HL-60 (cell line): ENCODE results near the gene MTSS2.

ENCODE experiments used
- DNase-seq, 2 experiments: peaks; one replicate each; pipeline ENCODE4 v3.0.0-alpha.2; 2010 to 2020; ENCODE audit warnings: low read depth in 1 of 2, low spot score in 1 of 2
- H3K27ac ChIP-seq: fragments of 250-450 bp; sonication (Bioruptor Pico); replicated peaks from 2 replicates; pipeline ENCODE4 v1.5.1; 2020; ENCODE audit warnings: mild to moderate bottlenecking, moderate library complexity
- H3K27me3 ChIP-seq: fragments of 250-450 bp; sonication (Bioruptor Pico); 2 replicates; pipeline ENCODE4 v1.5.1; 2021; ENCODE audit warnings: mild to moderate bottlenecking, moderate library complexity; ENCODE audit not compliant: insufficient read depth, poor library complexity, severe bottlenecking
- H3K4me3 ChIP-seq: replicated peaks from 2 replicates; pipeline ENCODE4 v1.5.1; 2011; ENCODE audit warnings: mild to moderate bottlenecking, control low read depth, low read length; ENCODE audit not compliant: insufficient read depth
- GABPA ChIP-seq: IDR thresholded peaks from 2 replicates; pipeline ENCODE4 v1.6.1; 2012; ENCODE audit warnings: low read depth
- POLR2AphosphoS5 ChIP-seq: IDR thresholded peaks from 2 replicates; pipeline ENCODE4 v1.6.1; 2012; ENCODE audit warnings: low read depth
- SPI1 ChIP-seq: IDR thresholded peaks from 2 replicates; pipeline ENCODE4 v1.6.1; 2012; ENCODE audit warnings: low read depth, mild to moderate bottlenecking, borderline replicate concordance
- long read RNA-seq: library from polyadenylated mRNA; unstranded; transcript quantifications from one replicate; pipeline ENCODE4 v2.0.0, GENCODE V29; 2020
- TF ChIP-seq, protein P1 (sequence below): IDR thresholded peaks from 2 replicates; pipeline ENCODE4 v1.6.1; 2012; ENCODE audit warnings: low read depth; ENCODE audit not compliant: insufficient replicate concordance
- TF ChIP-seq, protein P2 (sequence below): IDR thresholded peaks from one replicate; pipeline ENCODE4 v1.5.1; 2011; ENCODE audit warnings: low read length, control low read depth, inconsistent platforms; ENCODE audit not compliant: insufficient read depth

MTSS2 gene, protein sequence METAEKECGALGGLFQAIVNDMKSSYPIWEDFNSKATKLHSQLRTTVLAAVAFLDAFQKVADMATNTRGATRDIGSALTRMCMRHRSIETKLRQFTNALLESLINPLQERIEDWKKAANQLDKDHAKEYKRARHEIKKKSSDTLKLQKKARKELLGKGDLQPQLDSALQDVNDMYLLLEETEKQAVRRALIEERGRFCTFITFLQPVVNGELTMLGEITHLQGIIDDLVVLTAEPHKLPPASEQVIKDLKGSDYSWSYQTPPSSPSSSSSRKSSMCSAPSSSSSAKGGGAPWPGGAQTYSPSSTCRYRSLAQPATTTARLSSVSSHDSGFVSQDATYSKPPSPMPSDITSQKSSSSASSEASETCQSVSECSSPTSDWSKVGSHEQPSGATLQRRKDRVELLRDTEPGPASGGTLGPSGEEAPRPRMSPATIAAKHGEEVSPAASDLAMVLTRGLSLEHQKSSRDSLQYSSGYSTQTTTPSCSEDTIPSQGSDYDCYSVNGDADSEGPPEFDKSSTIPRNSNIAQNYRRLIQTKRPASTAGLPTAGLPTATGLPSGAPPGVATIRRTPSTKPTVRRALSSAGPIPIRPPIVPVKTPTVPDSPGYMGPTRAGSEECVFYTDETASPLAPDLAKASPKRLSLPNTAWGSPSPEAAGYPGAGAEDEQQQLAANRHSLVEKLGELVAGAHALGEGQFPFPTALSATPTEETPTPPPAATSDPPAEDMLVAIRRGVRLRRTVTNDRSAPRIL
- long read RNA-seq = 0 reads

DNA sequence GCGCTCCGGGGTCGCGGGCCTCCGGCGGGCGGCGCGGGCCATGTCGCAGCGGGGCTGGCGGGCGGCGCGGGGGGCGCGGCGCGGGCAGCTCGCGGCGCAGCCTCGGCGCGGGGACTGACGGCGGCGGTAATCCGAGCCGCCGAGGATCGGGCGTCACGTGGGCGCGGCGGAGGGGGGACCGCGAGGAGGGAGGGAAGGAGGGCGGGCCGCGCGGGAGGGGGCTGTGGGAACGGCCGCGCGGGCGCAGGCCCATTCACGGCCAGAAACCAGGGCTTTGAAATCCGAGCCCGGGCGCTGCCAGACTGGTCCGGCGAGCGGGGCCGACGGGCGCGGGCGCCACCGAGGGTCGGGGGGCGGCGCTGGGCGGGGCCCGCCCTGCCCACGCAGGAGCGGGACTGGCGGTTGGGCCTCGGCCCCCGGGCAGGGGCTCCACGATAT lies at the start of gene MTSS2:
Gene MTSS2 (minus strand): TSS at position 116 of the 438 bp plus-strand sequence. CDS start 262 bp downstream, outside the sequence.
- no peak for TF ChIP-seq SPI1
- no peak; the same call in 1 of the 2 replicates for TF ChIP-seq POLR2AphosphoS5
- TF ChIP-seq GABPA = no peak
- TF ChIP-seq, protein P1, sequence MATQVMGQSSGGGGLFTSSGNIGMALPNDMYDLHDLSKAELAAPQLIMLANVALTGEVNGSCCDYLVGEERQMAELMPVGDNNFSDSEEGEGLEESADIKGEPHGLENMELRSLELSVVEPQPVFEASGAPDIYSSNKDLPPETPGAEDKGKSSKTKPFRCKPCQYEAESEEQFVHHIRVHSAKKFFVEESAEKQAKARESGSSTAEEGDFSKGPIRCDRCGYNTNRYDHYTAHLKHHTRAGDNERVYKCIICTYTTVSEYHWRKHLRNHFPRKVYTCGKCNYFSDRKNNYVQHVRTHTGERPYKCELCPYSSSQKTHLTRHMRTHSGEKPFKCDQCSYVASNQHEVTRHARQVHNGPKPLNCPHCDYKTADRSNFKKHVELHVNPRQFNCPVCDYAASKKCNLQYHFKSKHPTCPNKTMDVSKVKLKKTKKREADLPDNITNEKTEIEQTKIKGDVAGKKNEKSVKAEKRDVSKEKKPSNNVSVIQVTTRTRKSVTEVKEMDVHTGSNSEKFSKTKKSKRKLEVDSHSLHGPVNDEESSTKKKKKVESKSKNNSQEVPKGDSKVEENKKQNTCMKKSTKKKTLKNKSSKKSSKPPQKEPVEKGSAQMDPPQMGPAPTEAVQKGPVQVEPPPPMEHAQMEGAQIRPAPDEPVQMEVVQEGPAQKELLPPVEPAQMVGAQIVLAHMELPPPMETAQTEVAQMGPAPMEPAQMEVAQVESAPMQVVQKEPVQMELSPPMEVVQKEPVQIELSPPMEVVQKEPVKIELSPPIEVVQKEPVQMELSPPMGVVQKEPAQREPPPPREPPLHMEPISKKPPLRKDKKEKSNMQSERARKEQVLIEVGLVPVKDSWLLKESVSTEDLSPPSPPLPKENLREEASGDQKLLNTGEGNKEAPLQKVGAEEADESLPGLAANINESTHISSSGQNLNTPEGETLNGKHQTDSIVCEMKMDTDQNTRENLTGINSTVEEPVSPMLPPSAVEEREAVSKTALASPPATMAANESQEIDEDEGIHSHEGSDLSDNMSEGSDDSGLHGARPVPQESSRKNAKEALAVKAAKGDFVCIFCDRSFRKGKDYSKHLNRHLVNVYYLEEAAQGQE = no peak
- TF ChIP-seq, protein P2, sequence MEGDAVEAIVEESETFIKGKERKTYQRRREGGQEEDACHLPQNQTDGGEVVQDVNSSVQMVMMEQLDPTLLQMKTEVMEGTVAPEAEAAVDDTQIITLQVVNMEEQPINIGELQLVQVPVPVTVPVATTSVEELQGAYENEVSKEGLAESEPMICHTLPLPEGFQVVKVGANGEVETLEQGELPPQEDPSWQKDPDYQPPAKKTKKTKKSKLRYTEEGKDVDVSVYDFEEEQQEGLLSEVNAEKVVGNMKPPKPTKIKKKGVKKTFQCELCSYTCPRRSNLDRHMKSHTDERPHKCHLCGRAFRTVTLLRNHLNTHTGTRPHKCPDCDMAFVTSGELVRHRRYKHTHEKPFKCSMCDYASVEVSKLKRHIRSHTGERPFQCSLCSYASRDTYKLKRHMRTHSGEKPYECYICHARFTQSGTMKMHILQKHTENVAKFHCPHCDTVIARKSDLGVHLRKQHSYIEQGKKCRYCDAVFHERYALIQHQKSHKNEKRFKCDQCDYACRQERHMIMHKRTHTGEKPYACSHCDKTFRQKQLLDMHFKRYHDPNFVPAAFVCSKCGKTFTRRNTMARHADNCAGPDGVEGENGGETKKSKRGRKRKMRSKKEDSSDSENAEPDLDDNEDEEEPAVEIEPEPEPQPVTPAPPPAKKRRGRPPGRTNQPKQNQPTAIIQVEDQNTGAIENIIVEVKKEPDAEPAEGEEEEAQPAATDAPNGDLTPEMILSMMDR = no peak
- H3K27me3 ChIP-seq = no peaks in the 10 kb centered on the region
- H3K27ac ChIP-seq = peak within 1 kb of the TSS; percentile 80
- DNase-seq = peak in 1 of 2 experiments; percentile 67
- peak within 1 kb of the TSS; percentile 56 for H3K4me3 ChIP-seq

DNA sequence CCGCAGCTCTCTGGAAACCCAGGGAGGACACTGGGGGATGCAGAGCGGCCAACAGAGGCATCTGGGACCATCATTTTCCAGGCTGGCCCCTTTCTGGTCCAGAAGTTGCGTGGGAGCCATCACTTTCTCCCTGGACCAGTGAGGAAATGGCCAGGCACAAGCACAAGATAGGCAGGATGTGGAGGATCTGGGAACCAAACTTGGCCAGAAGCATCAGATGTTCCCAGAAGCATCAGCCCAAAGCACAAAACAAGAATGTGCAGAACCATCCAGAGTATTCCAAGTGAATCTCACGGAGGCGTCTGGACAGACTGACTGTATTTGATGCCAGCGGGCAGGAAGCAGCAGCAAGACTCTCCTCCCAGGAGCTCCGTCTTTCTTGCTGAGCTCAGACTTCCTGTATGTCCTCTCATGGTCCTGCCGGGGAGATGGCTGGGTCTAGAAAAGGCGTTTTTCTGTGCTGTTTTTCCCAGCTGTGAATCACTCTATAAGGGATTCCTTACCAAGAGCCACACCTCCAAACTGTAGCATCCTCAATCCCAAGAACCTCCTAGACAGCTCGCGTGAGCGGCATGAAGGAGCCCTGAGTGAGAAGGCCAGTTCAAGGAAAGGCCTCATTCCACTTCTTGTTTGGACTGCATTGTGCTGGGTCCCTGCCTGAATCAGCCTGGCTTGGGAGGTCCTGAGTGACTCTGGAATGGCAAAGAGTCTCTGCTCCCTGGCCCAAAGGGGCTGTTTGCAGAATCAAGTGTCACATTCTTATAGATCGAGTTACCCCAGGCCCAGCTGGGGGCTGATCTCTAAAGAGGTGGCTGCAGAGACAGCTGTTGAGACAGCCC lies 49.5 kb upstream of the MTSS2 start:
- TF ChIP-seq POLR2AphosphoS5 (no peak), GABPA (no peak), SPI1 (no peak)
- TF ChIP-seq, protein P2 = no peak
- TF ChIP-seq, protein P1 = no peak
- DNase-seq = no peak
- H3K4me3 ChIP-seq = no peak overlapping the region
- no peaks in the 10 kb centered on the region for H3K27me3 ChIP-seq
- no peak overlapping the region for H3K27ac ChIP-seq

DNA sequence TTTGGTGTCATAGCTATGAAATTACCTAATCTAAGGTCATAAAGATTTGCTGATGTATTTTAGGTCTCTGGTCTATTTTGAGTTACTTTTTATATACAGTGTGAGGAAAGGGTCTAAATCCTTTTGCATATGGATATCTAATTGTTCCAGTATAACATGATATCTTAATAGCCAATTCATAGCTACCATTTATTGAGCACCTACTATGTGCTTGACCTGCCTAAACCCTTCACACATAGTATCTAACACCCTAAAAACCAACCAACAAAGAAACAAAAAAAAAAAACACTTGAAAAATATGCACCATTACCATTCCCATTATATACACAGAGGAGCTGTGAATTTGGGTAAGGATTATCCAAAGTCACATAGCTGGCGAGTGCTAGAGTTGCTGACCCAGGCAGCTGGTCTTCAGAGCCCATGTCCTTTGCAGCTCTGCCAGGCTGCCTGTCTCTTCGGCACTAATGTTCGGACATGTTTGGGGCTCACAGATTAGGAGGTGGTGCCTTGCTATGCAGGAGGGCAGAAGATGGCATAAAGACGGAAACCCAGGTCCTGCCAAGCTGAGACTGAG lies 48.8 kb upstream of the MTSS2 start:
- no peaks in the 10 kb centered on the region for H3K27me3 ChIP-seq
- no peak overlapping the region for H3K27ac ChIP-seq
- no peak for DNase-seq
- TF ChIP-seq SPI1 (no peak), POLR2AphosphoS5 (no peak), GABPA (no peak)
- TF ChIP-seq, protein P1 = no peak
- TF ChIP-seq, protein P2 = no peak
- no peak overlapping the region for H3K4me3 ChIP-seq
